Effector memory CD4-positive, alpha-beta T cell (primary cell): Measurements from ENCODE around the gene DENND1A.
"Not testable (repeated sequence)": the region's sequence is repeated elsewhere in the genome, so short reads cannot be mapped to it uniquely, and the experiment has no call there.

Source experiments
- DNase-seq, 3 donors: peaks; one replicate each; pipeline ENCODE4 v3.0.0-alpha.2; 2020
- H3K27ac ChIP-seq: 2 replicates; pipeline ENCODE4 v1.7.0; 2013; ENCODE audit warnings: mild to moderate bottlenecking, low read length, moderate library complexity; ENCODE audit not compliant: insufficient read depth, poor library complexity, severe bottlenecking
- H3K27me3 ChIP-seq: replicated peaks from 2 replicates; pipeline ENCODE4 v1.7.0; 2013; ENCODE audit warnings: mild to moderate bottlenecking, low read length; ENCODE audit not compliant: insufficient read depth, control insufficient read depth, poor library complexity, severe bottlenecking
- H3K36me3 ChIP-seq: 2 replicates; pipeline ENCODE4 v1.7.0; 2013; ENCODE audit warnings: mild to moderate bottlenecking, low read length, moderate library complexity; ENCODE audit not compliant: control insufficient read depth, insufficient read depth
- H3K4me1 ChIP-seq: 2 replicates; pipeline ENCODE4 v1.7.0; 2013; ENCODE audit warnings: low read length, mild to moderate bottlenecking; ENCODE audit not compliant: control insufficient read depth, insufficient read depth, poor library complexity, severe bottlenecking
- H3K4me3 ChIP-seq: 2 replicates; pipeline ENCODE4 v1.7.0; 2013; ENCODE audit warnings: low read length, low read depth, mild to moderate bottlenecking; ENCODE audit not compliant: insufficient read depth, poor library complexity, severe bottlenecking
- H3K9me3 ChIP-seq: 2 replicates; pipeline ENCODE4 v1.7.0; 2013; ENCODE audit warnings: mild to moderate bottlenecking, low read length, moderate library complexity; ENCODE audit not compliant: control insufficient read depth

DENND1A gene

GRCh38 chr9:123438321-123438720, 491.6 kb downstream of the DENND1A start:
- Histone ChIP-seq H3K36me3 (peaks cover 10% of the 10 kb centered on the region), H3K4me3 (no peak overlapping the region), H3K9me3 (no peaks in the 10 kb centered on the region), H3K27me3 (no peaks in the 10 kb centered on the region), H3K4me1 (no peaks in the 10 kb centered on the region), H3K27ac (no peak overlapping the region)
- no peak for DNase-seq

DNA sequence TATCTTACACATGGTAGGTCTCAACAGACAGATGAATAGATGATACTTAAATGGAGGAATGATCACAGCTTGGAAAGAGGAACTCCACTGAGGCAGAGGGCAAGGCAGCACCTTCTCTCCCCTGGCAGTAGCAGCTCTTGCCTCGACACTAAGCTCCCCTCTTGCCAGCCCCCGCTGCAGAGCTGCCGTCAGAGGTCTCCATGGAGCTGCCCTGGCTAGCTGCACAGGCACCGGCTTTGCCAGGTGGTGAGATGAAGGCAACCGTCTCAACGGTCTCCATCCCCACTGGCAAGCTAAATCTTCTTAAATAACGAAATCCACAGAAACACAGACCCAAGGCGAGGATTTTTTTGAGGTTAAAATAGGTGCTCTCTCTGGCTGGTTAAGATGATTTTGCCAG, 492.7 kb downstream of the DENND1A start:
- DNase-seq = no peak
- H3K4me3 ChIP-seq = no peak overlapping the region
- H3K4me1 ChIP-seq = no peaks in the 10 kb centered on the region
- H3K27ac ChIP-seq = no peak overlapping the region
- H3K36me3 ChIP-seq = peaks cover 12% of the 10 kb centered on the region
- no peaks in the 10 kb centered on the region for H3K9me3 ChIP-seq
- no peaks in the 10 kb centered on the region for H3K27me3 ChIP-seq

DNA sequence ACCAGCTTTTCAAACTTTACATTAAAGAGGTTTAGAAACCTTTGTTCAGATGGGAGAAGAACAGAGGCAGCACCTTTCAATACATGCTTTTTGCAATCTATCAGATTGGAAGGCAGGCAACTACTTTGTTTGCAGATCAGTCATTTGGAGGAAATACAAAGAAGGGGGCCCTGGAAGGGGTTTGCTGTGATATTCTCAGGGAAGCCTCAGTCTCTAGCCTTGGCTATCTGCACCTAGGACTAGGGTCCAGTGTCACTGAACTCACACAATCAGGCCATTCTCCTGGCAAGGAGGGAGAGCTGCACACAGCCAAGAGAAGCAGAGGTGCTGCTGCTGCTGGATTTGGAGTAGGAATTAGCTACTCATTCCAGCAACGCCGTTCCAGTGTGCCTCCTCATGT, 494.5 kb downstream of the DENND1A start:
- peaks cover 14% of the 10 kb centered on the region for H3K36me3 ChIP-seq
- no peak overlapping the region for H3K4me3 ChIP-seq
- H3K27me3 ChIP-seq = no peaks in the 10 kb centered on the region
- DNase-seq = no peak
- H3K9me3 ChIP-seq = no peaks in the 10 kb centered on the region
- H3K27ac ChIP-seq = no peak overlapping the region
- H3K4me1 ChIP-seq = no peaks in the 10 kb centered on the region

GRCh38 chr9:123434619-123435240, 495.2 kb downstream of the DENND1A start:
- Histone ChIP-seq H3K27ac (no peak overlapping the region), H3K4me3 (no peak overlapping the region), H3K4me1 (no peaks in the 10 kb centered on the region), H3K9me3 (no peaks in the 10 kb centered on the region), H3K27me3 (no peaks in the 10 kb centered on the region), H3K36me3 (peaks cover 11% of the 10 kb centered on the region)
- no peak for DNase-seq

DNA sequence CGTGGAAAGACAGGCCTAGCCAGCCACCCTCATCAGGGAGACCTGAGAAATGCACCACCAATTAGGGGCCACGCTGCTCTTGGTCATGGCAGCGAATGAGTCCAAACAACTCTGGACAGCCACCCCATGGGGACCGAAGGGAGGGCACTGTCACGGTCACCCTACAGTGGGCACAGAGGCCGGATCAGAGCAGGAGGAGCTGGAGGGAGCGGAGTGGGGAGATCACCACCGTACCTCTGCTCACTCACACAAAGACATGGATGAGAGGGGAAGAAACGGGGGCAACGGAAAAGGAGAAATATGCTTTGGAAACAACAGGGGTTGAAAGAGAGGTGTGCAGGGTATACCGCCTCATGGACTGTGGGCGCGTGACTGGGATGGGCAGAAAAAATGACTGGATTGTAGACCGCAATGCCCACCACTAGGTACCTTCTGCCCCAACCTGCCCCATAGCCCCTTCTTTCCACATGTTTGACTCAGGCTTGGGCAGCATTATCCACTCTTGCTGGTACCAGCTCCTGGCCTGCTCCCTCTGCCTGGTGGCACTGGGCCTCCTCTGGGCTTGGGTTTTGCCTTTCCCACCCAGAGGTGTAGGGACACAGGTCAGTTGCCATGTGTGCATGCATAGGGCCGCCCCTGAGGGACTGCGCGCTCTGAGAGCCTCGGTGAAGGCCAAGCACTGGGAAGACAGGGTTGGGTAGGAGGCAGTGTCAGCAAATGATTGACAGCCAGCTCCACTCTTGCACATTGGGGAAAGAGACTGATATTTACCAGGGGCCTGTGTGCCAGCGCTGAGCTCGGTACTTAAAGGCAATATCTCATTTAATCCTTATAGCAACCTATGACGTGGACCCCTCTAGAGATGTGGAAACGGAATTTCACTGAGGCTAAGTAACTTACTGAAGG, 497.3 kb downstream of the DENND1A start:
- H3K27ac ChIP-seq = no peak overlapping the region
- no peaks in the 10 kb centered on the region for H3K4me1 ChIP-seq
- H3K36me3 ChIP-seq = peaks cover 4% of the 10 kb centered on the region
- H3K9me3 ChIP-seq = no peaks in the 10 kb centered on the region
- DNase-seq = no peak
- H3K27me3 ChIP-seq = no peaks in the 10 kb centered on the region
- no peak overlapping the region for H3K4me3 ChIP-seq

GRCh38 chr9:123431581-123431980, 498.3 kb downstream of the DENND1A start:
- no peak for DNase-seq
- Histone ChIP-seq H3K27ac (no peak overlapping the region), H3K4me3 (no peak overlapping the region), H3K36me3 (peaks cover 4% of the 10 kb centered on the region), H3K9me3 (no peaks in the 10 kb centered on the region), H3K27me3 (no peaks in the 10 kb centered on the region), H3K4me1 (no peaks in the 10 kb centered on the region)

GRCh38 chr9:123428450-123428849, 501.5 kb downstream of the DENND1A start:
- DNase-seq, H3K4me3 ChIP-seq, H3K36me3 ChIP-seq, H3K9me3 ChIP-seq, H3K4me1 ChIP-seq, H3K27ac ChIP-seq, H3K27me3 ChIP-seq: not testable (repeated sequence)

DNA sequence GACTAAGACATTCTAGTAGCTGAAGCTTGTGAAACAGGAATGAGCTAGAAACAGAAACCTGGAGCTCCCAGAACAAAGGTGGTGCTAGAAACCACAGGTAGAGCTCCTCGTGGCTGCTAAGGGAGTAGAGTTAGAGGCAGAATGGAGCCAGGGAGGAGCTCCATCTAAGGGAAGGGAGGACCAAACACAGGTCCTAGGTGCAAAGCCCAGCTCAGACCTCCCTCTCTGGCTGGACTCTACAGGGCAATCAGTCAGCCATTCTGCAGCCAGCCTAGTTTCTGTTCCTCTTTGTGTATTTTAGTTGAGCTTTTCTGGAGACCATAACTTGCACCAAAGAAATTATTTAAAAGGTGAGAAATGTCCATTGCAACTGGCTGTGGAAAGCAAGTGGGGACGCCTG, 503.5 kb downstream of the DENND1A start:
- H3K4me1 ChIP-seq = no peaks in the 10 kb centered on the region
- no peaks in the 10 kb centered on the region for H3K27me3 ChIP-seq
- H3K36me3 ChIP-seq = no peaks in the 10 kb centered on the region
- H3K27ac ChIP-seq = no peak overlapping the region
- DNase-seq = no peak
- H3K4me3 ChIP-seq = no peak overlapping the region
- H3K9me3 ChIP-seq = no peaks in the 10 kb centered on the region

DNA sequence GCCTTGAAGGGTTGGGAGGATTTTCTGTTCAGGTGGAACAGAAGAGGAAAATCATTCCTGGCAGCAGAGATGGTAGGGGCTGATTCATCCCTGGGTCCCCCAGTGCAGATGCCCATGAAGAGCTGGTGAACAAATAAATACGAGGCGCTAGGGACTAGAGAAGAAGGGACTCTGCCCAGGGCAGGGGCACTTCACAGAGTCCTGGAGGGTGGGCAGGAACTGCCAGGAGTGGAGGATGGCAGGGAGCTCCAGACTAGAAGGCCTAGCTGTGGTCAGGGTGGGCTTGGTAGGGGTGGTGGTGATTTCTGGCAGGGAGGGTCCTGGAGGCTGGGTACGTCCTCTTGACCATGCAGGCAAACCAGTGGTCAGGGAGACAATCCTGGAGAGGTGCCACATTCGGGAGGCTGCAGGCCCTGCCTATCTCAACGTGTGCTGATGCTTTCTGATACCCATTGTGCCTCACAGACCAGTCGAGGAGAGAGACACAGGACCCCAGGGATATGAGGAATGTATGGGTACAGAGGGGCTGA, 504.0 kb downstream of the DENND1A start:
- Histone ChIP-seq H3K36me3 (no peaks in the 10 kb centered on the region), H3K4me3 (no peak overlapping the region), H3K9me3 (no peaks in the 10 kb centered on the region), H3K27ac (no peak overlapping the region), H3K27me3 (no peaks in the 10 kb centered on the region), H3K4me1 (no peaks in the 10 kb centered on the region)
- DNase-seq = no peak

GRCh38 chr9:123425261-123425821, 504.6 kb downstream of the DENND1A start:
- H3K27me3 ChIP-seq = no peaks in the 10 kb centered on the region
- no peaks in the 10 kb centered on the region for H3K4me1 ChIP-seq
- H3K4me3 ChIP-seq = no peak overlapping the region
- no peak overlapping the region for H3K27ac ChIP-seq
- no peaks in the 10 kb centered on the region for H3K36me3 ChIP-seq
- H3K9me3 ChIP-seq = no peaks in the 10 kb centered on the region
- no peak for DNase-seq
